B cell (primary cell): ENCODE measurements around the gene ST8SIA1. TPM values are rescaled to one million over a fixed set of nuclear protein-coding genes. Genes with fewer than 3 reads are reported as not detected.

ENCODE experiments used
- ATAC-seq: fragments of 200-7000 bp; cut with Tn5 transposase; one replicate; pipeline ENCODE4 v1.10.0; 2021; ENCODE audit warnings: low read depth, mild to moderate bottlenecking, moderate number of reproducible peaks, moderate library complexity
- CTCF ChIA-PET: fragments of 350-600 bp; sonication (Branson Sonifier 250); formaldehyde crosslinking; loops from one replicate; lab custom pipeline; 2021; ENCODE audit warnings: antibody characterized with exemption, inconsistent platforms; lab: Charles Lee
- POLR2A ChIA-PET: fragments of 350-600 bp; sonication (Branson Sonifier 250); formaldehyde crosslinking; loops from one replicate; lab custom pipeline; 2021; ENCODE audit warnings: antibody characterized with exemption; lab: Charles Lee
- DNase-seq: peaks from one replicate; pipeline ENCODE4 v3.0.0; 2013
- H2AFZ ChIP-seq: 2 replicates; pipeline ENCODE4 v1.6.1; 2012; ENCODE audit warnings: mild to moderate bottlenecking, low read depth, low read length; ENCODE audit not compliant: insufficient read depth, poor library complexity, severe bottlenecking
- H3K27ac ChIP-seq, 2 donors: 1 replicate in 1 of 2; 2 replicates in 1 of 2; pipeline ENCODE4 v1.5.1; 2012 to 2013; ENCODE audit warnings: low read length in 2 of 2, mild to moderate bottlenecking in 2 of 2, moderate library complexity in 1 of 2
- H3K27me3 ChIP-seq, 4 experiments: fragments of 200-600 bp in 1 of 4; sonication (generic) in 1 of 4; replicated peaks in 1 of 4; 1 replicate in 2 of 4; 2 replicates in 2 of 4; pipeline versions ENCODE4 v1.6.1 to v1.7.0; 2013 to 2016; ENCODE audit warnings: low read length in 3 of 4, mild to moderate bottlenecking in 2 of 4, mixed read lengths in 1 of 4, moderate library complexity in 1 of 4; ENCODE audit not compliant: insufficient read depth in 4 of 4, control insufficient read depth in 3 of 4; ENCODE audit errors: control extremely low read depth in 1 of 4
- H3K36me3 ChIP-seq, 2 experiments: replicated peaks in 1 of 2; 1 replicate in 1 of 2; 2 replicates in 1 of 2; pipeline versions ENCODE4 v1.6.1 to v1.7.1; 2013; ENCODE audit warnings: low read length in 1 of 2; ENCODE audit not compliant: insufficient read depth in 2 of 2, control insufficient read depth in 1 of 2; ENCODE audit errors: control extremely low read depth in 1 of 2, extremely low read depth in 1 of 2
- H3K4me1 ChIP-seq, 2 donors: fragments of 200-600 bp in 1 of 2; sonication (generic) in 1 of 2; 1 replicate in 1 of 2; 2 replicates in 1 of 2; pipeline versions ENCODE4 v1.5.1 to v1.6.1; 2013 to 2017; ENCODE audit warnings: low read length in 2 of 2; ENCODE audit not compliant: control insufficient read depth in 2 of 2, insufficient read depth in 2 of 2
- H3K4me2 ChIP-seq: replicated peaks from 2 replicates; pipeline ENCODE3; 2012; ENCODE audit warnings: mild to moderate bottlenecking, low read depth, low read length; ENCODE audit not compliant: poor library complexity, severe bottlenecking
- H3K4me3 ChIP-seq, 5 experiments: fragments of 200-600 bp in 1 of 5; sonication (generic) in 1 of 5; 1 replicate in 3 of 5; 2 replicates in 2 of 5; pipeline versions ENCODE4 v1.5.1 to v1.7.0; 2011 to 2016; ENCODE audit warnings: low read length in 4 of 5, mild to moderate bottlenecking in 4 of 5, low read depth in 2 of 5, control low read depth in 1 of 5, moderate library complexity in 1 of 5; ENCODE audit not compliant: insufficient read depth in 1 of 5; ENCODE audit errors: control extremely low read depth in 1 of 5, extremely low read depth in 1 of 5
- H3K79me2 ChIP-seq: fragments of 200-600 bp; sonication (generic); one replicate; pipeline ENCODE4 v1.6.0; 2016; ENCODE audit warnings: low read length; ENCODE audit not compliant: control insufficient read depth, insufficient read depth
- H3K9ac ChIP-seq: fragments of 200-600 bp; sonication (generic); 2 replicates; pipeline ENCODE4 v1.6.1; 2017; ENCODE audit warnings: mild to moderate bottlenecking, low read length, moderate library complexity
- H3K9me3 ChIP-seq, 3 donors: one replicate each; pipeline versions ENCODE4 v1.6.1 to v1.7.1; 2013; ENCODE audit warnings: low read length in 2 of 3; ENCODE audit not compliant: control insufficient read depth in 2 of 3, insufficient read depth in 1 of 3; ENCODE audit errors: control extremely low read depth in 1 of 3
- H4K20me1 ChIP-seq: 2 replicates; pipeline ENCODE4 v1.6.0; 2012; ENCODE audit warnings: mild to moderate bottlenecking, low read length; ENCODE audit not compliant: insufficient read depth, control insufficient read depth, poor library complexity, severe bottlenecking
- H3K27ac Mint-ChIP-seq: one replicate; pipeline ENCODE4 v1.8.0; 2021; ENCODE audit warnings: mixed read lengths
- H3K27me3 Mint-ChIP-seq: one replicate; pipeline ENCODE4 v1.8.0; 2021; ENCODE audit warnings: mixed read lengths
- H3K4me1 Mint-ChIP-seq: one replicate; pipeline ENCODE4 v1.8.0; 2021; ENCODE audit warnings: mixed read lengths
- H3K4me3 Mint-ChIP-seq: one replicate; pipeline ENCODE4 v1.8.0; 2021; ENCODE audit warnings: mixed read lengths
- H3K9me3 Mint-ChIP-seq: one replicate; pipeline ENCODE4 v1.8.0; 2022; ENCODE audit warnings: mixed read lengths; ENCODE audit not compliant: insufficient read depth
- EZH2 ChIP-seq: IDR thresholded peaks from 2 replicates; pipeline ENCODE4 v1.6.1; 2012; ENCODE audit warnings: borderline replicate concordance, low read depth, mild to moderate bottlenecking, moderate library complexity, low read length; ENCODE audit not compliant: insufficient read depth, poor library complexity, severe bottlenecking
- WGBS: methylation state at CpG from one replicate; pipeline ENCODE4 v1.1.5; 2013; ENCODE audit warnings: missing lambda C conversion rate; ENCODE audit not compliant: insufficient coverage; 5-methylcytosine and 5-hydroxymethylcytosine counted together
- intact Hi-C: fragments of 100-400 bp; cut with micrococcal nuclease; formaldehyde crosslinking; loops from one replicate; pipeline ENCODE4 v1.10.0; 2022
- polyA plus RNA-seq: library from polyadenylated mRNA; depleted of rRNA; stranded (reverse); fragments of >200 nt; gene quantifications from 2 replicates; pipeline ENCODE4 v1.2.3, GENCODE V29; 2012
- total RNA-seq, 2 donors: library from RNA; stranded (reverse); fragments of 120-200 nt in 1 of 2; gene quantifications; 1 replicate in 1 of 2; 2 replicates in 1 of 2; pipeline versions ENCODE4 v1.2.3 to v1.2.4, GENCODE V29; 2013 to 2022
- TF ChIP-seq, protein P1 (sequence below): fragments of 200-600 bp; IDR thresholded peaks from one replicate; pipeline ENCODE4 v1.8.0; 2022; ENCODE audit warnings: antibody characterized with exemption, mild to moderate bottlenecking

The ST8SIA1 gene
- total and polyA plus RNA-seq, 2 donors (not counting 1 experiment from before 2014, with no cell fraction given): 0.02 to 0.04 TPM

DNA sequence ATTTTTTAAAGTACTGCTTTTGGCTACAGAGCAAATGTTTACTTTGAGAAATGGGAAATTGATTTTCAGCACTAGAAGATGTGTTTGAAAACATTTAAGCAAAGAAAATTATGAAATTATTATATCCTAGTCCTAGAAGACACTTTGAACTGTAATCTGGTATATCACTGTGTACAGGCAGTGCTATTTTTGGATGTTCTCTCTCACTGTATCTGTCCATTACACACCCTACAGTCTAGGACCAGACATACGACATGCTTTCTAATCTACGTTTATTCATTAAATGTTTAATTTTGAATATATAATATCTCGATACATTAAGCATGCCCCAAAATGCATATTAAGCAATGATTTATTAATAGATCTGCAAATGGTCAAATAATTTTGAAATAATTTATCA lies 82.5 kb downstream of the ST8SIA1 start:
- no peak for TF ChIP-seq EZH2
- TF ChIP-seq, protein P1, sequence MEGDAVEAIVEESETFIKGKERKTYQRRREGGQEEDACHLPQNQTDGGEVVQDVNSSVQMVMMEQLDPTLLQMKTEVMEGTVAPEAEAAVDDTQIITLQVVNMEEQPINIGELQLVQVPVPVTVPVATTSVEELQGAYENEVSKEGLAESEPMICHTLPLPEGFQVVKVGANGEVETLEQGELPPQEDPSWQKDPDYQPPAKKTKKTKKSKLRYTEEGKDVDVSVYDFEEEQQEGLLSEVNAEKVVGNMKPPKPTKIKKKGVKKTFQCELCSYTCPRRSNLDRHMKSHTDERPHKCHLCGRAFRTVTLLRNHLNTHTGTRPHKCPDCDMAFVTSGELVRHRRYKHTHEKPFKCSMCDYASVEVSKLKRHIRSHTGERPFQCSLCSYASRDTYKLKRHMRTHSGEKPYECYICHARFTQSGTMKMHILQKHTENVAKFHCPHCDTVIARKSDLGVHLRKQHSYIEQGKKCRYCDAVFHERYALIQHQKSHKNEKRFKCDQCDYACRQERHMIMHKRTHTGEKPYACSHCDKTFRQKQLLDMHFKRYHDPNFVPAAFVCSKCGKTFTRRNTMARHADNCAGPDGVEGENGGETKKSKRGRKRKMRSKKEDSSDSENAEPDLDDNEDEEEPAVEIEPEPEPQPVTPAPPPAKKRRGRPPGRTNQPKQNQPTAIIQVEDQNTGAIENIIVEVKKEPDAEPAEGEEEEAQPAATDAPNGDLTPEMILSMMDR: no peak
- Histone ChIP-seq H3K4me3 (no peak overlapping the region), H3K9ac (no peak overlapping the region), H3K36me3 (no peaks in the 10 kb centered on the region), H3K27ac (no peak overlapping the region), H4K20me1 (no peaks in the 10 kb centered on the region), H3K4me2 (no peak overlapping the region), H2AFZ (no peak overlapping the region), H3K9me3 (no peaks in the 10 kb centered on the region), H3K27me3 (peaks cover 0 to 3% (median 0%) of the 10 kb centered on the region in 4 experiments), H3K79me2 (no peaks in the 10 kb centered on the region), H3K4me1 (no peaks in the 10 kb centered on the region)
- ChIA-PET CTCF (no interaction called here), POLR2A (no interaction called here)
- H3K27ac Mint-ChIP-seq: no peak overlapping the region
- intact Hi-C loops: no loop called here
- H3K9me3 Mint-ChIP-seq: no peaks in the 10 kb centered on the region
- no peak overlapping the region for H3K4me3 Mint-ChIP-seq
- WGBS: no CpG with 5 or more reads among the region's 3 CpGs
- no peak for ATAC-seq
- H3K4me1 Mint-ChIP-seq: no peaks in the 10 kb centered on the region
- no peak for DNase-seq
- peaks cover 4% of the 10 kb centered on the region for H3K27me3 Mint-ChIP-seq

- CTCF ChIA-PET: no interaction called here
- intact Hi-C loops: no loop called here
- DNase-seq: no peak
Measured at GRCh38 chr12:22250762-22251161, 83.7 kb downstream of the ST8SIA1 start.

More at GRCh38 chr12:22250762-22251161, 83.7 kb downstream of the ST8SIA1 start:
- POLR2A ChIA-PET: no interaction called here
- no peaks in the 10 kb centered on the region for H3K79me2 ChIP-seq
- H3K27me3 Mint-ChIP-seq: peaks cover 7% of the 10 kb centered on the region
- no peaks in the 10 kb centered on the region for H3K4me1 ChIP-seq
- WGBS: 40% methylated on average over 2 of the region's 2 CpGs
- TF ChIP-seq, protein P1: no peak
- no peak for TF ChIP-seq EZH2
- no peaks in the 10 kb centered on the region for H3K4me1 Mint-ChIP-seq
- no peak overlapping the region for H3K27ac Mint-ChIP-seq
- no peaks in the 10 kb centered on the region for H3K36me3 ChIP-seq
- H3K9me3 Mint-ChIP-seq: no peaks in the 10 kb centered on the region
- no peak overlapping the region for H3K4me3 Mint-ChIP-seq
- no peaks in the 10 kb centered on the region for H4K20me1 ChIP-seq
- H3K27me3 ChIP-seq: peaks cover 0 to 3% (median 0%) of the 10 kb centered on the region in 4 experiments
- H3K9ac ChIP-seq: no peak overlapping the region
- H3K4me3 ChIP-seq: no peak overlapping the region
- H3K4me2 ChIP-seq: no peak overlapping the region
- no peak overlapping the region for H3K27ac ChIP-seq
- no peak overlapping the region for H2AFZ ChIP-seq
- no peak for ATAC-seq
- no peaks in the 10 kb centered on the region for H3K9me3 ChIP-seq
